NCI-H446 (cell line): Measurements from ENCODE around the gene C4orf33.
"Not testable (repeated sequence)": the region's sequence is repeated elsewhere in the genome, so short reads cannot be mapped to it uniquely, and the experiment has no call there.

Experiments used
- DNase-seq, 2 experiments: peaks; one replicate each; lab custom pipeline; 2025; lab: John Stamatoyannopoulos, UW

The C4orf33 gene

DNA sequence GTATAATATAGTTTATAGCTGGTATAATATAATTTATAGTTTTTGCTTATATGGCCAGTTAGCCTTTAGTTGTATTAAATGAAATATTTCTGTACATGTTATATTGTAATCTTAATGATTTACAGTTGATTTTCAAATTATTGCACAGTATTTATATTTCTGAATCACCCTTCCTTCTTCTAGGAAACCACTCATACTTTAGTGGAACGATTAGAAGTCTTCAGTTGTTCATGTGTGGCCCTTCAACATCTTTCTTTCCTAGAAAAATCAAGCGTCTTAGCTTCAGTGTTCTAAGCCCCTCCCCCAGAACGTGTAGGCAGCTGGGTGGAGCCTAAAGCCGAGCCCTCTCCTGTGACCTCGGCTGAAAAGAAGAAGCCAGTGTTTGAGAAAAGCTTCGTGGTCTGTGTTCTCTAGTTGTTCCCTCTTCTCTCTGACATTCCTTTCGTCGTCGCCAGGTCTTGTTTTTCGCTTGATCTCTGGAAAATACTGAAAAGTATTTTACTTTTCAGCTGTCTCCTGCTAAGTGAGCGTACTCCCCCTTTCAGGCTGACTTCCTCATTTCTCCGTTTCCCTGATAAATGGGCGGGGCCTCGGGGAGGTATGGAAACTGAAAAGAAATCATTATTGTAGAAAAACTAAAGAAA lies at the start of gene C4orf33:
Gene C4orf33 (plus strand): TSS at position 342 of the 644 bp plus-strand sequence. CDS start 6,459 bp downstream, outside the sequence.
- peak; percentile 27 to 68 for DNase-seq

DNA sequence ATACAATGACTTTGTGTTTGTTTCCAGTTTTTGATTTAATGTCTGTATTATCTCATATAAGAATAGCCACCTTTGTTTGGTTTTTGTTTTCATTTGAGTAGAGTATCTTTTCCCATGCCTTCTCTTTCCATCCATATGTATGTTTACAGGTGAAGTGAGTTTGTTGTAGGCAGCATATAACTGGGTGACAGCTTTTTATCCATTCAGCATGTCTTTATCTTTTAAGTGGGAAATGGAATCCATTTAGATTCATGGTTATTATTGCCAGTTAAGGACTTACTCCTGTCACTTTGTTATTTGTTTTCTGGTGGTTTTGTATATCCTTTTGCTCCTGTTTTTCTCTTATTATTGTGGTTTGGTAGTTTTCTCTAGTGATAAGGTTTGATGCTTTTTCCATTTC lies 36.9 kb upstream of the C4orf33 start:
- DNase-seq = no peak

GRCh38 chr4:129062580-129062979 lies 33.4 kb upstream of the C4orf33 start:
- no peak for DNase-seq

GRCh38 chr4:129063640-129064039 lies 32.3 kb upstream of the C4orf33 start:
- no peak for DNase-seq

DNA sequence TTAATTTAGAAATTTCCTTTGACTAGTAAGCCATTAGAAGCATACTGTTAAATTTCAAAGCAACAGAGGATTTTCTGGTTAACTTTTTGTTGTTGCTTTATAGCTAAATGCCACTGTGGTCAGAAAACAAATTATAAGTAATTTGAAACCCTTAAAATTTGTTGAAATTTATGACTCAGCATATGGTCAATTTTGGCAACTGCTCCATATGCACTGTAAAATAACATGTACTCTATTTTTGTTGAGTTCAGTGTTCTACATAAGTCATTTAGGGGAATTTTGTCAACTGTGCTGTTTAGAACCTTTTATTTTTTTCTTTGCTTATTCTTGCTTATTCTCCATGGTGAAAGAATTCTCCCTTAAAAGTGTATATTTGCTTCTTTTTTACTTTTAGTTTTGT lies 31.2 kb upstream of the C4orf33 start:
- no peak for DNase-seq

- not testable (repeated sequence) for DNase-seq
Measured at GRCh38 chr4:129069537-129069936, 26.4 kb upstream of the C4orf33 start.

GRCh38 chr4:129077326-129077725 lies 18.6 kb upstream of the C4orf33 start:
- no peak for DNase-seq

- DNase-seq = no peak
Measured at GRCh38 chr4:129080129-129080528, 15.8 kb upstream of the C4orf33 start.

DNA sequence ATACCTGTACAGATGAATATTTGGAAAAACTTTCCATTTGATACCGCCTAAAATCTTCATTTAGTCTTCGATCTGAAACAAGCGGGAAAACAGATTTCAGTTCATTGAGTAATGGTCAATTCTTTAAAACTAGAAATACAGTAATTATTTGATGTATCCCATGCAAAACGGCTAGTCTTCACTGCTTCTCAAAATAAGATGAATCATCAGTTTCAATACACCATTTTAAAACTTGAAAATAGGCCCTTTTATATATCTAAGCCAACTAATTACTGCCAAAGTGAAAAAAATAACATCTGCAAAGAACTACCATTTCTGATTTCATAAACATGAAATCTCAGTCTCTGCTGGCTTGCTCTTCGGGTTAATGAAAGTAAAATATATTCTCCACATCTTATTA lies 13.7 kb upstream of the C4orf33 start:
- DNase-seq = no peak

GRCh38 chr4:129085472-129085871 lies 10.5 kb upstream of the C4orf33 start:
- DNase-seq = no peak

- DNase-seq = no peak
Measured at GRCh38 chr4:129087516-129087915, 8.4 kb upstream of the C4orf33 start.

GRCh38 chr4:129092631-129093190 lies 3.2 kb upstream of the C4orf33 start:
- no peak for DNase-seq

DNA sequence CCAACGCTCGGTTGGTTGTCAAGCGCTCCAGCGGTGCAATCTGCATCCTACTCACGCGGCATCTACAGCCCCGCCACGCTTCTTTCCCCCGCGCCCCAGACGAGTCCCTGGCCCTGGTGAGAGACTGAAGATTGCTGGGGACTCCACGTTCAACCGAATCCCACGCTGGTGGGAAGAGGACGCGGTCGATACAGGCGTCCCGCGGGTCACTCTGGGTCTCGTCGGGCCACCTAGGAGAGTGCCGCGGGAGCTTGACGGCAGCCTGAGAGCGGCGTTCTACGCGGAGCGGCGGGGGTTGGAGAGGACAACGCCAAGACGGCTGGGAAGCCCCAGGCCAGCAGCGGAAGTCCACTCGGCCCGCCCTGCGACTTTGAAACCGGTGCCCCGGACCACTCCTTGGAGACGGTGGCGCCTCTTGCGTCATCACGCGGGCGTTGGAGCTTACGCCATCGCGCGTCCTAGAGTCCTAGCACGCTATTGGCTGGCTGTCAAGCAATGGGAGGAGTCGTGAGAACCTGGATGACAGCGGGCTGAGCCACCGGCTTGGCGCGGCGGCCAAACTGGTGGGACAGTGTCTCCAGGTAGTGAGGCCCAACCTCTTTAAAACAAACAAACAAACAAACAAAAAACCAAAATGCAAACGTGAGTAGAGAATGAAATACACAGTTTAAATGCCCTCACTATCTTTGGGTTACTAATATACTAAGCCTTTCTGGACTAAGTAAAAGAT lies 2.6 kb upstream of the C4orf33 start, which contains the start of gene SCLT1:
Gene SCLT1 (minus strand): TSS at position 349 of the 730 bp plus-strand sequence. CDS start 436 bp downstream, outside the sequence.
- DNase-seq = peak; percentile 93 to 98

GRCh38 chr4:129094347-129094746 lies 1.6 kb upstream of the C4orf33 start:
- DNase-seq = no peak

DNA sequence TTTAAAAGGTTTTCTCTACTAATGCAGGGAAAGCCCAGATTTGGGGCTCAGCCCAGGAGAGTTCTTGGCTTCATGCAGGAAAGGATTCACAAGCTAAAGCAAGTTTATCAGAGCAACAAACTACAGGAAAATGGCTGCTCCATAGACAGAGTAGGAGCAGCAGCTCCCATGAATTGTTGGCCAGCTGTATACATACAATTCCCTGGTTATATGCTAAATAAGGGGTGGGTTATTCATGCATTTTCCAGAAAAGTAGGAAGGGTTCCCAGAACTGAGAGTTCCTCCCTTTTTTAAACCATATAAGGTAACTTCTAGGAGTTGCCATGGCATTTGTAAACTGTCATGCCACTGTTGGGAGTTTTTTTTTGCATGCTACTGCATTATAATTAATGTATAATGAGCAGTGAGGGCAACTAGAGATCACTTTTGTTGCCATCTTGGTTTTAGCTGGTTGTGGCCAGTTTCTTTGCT lies 2.6 kb downstream of the C4orf33 start:
- no peak for DNase-seq

DNA sequence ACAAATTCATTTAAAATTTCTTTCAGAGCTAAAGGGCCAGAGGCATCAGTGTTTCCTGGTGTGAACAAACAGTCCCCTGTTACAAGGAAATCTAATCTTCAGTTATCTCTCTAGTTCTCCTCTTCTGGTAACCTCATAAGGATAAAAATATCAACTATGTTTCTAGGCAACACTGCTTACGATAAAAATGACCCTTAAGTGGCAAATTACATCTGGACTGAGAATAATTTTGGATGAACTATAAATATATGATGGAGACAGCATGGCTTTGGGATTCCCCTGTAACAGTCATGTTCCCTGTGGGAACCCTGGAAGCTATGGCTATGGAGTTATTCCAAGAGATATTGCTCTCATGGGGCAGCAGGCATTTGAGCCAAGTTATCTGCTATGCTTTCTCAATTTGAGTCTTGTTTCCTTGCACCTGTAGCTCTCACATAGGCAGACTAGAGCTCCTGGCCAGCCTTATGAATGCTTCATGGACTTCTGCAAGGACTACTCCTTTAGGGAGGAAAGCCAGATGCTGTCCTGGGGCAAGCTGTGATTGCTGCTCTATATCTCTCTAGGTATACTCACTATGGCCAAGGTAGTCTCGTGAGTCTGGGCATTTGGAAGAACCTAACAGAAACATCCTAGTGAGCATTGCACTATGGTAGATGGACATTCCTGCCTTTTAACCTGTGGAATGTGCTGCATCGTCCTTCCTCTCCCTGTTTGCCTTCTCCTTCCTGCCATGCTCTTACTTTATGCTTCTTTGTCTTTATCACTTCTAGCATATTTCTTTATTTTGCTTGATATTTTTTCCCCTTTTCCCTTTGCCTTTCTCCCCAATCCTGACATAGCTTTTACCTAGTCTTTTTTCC lies 14.2 kb downstream of the C4orf33 start:
- DNase-seq = no peak

DNA sequence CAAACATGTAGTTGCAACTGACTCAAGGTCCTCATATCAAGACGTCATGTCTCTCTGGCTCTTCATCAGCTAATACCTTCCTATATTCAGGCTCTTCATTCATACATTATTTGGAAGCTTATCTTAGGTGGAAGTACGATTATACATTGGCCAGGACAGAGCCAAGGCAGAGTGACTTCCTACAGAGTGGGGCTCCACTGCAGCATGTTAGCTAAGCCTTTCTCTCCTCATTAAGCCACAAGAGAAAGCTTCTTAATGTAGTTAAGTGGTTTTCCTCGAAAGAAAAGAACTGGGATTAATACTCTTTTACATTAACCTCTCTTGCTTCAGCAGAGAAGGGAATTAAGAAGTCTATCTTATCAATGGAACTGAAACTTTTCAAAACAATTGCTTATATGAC lies 15.0 kb downstream of the C4orf33 start:
- no peak for DNase-seq

DNA sequence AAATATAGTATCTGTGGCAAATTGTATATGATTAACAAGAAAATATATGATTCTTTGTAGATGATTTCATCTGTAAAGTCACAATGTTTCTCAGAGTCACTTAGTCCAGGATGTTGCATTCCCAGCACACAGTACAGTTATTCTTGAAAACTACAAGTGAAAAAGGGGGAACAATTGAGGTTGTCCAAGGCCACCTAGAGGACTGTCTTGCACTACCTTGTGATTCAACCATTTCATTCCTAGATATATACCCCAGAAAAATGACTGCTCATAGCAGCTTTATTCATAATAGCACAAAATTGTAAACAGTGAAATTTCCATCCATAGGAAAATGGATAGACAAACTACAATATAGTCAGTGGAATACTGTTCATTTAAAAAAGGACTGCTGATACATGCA lies 16.0 kb downstream of the C4orf33 start:
- DNase-seq = no peak

DNA sequence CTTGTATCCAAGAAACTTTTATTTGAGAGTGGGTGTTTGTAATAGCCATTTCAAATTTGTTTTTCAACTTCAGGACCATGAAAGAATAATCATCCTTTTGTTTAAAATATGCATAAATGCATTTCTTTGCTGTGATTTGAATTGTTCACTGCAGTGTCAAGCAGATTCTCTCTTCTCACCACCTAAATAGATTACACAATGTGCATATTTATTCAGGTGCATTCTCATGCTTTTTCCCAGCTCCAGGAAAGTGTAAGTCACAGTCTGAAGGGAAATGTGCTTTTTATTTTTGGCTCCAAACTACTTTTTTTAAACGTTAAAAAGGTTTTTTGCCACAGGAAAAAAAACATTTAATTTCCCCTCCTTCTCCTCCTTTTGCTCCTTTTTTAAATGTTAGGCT lies 17.5 kb downstream of the C4orf33 start:
- no peak for DNase-seq

DNA sequence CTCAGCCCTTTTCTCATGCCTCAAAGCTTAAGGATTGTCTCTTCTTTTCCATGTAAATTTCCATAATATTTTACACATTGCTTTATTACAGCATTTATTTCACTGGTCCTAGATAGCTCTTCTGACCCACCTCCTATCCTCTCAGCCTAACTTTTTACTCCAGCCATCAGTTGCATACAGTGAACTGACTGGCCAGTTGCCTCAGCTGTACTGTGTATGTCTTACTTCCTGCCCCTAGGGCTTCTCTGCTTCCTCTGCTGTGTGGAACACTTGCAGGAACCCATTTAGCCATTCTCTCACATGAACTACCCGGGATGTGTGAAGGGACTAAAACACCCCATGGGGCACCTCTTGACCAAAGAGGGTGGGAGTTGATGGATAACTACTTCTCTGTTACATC lies 18.0 kb downstream of the C4orf33 start:
- DNase-seq = no peak

DNA sequence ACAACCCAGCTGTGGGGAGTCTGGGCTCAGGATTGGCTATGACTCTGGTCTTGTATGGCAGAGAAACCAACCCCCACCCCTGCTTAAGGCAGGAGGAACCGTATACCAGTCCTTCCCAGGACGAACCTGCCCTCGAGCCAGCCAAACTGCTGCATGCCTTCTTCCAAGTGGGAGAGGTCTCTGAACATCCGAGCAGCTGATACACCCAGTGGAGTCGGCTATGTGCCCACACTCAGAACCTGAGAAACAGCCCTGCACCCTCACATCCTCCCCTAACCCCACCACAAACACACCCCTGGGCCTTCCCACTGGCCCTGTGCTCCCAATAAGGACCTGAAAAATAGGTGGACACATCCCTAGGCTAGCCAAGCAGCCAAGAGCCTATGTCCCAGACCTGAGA lies 21.8 kb downstream of the C4orf33 start:
- no peak for DNase-seq

GRCh38 chr4:129126614-129127013 lies 30.7 kb downstream of the C4orf33 start:
- DNase-seq = not testable (repeated sequence)
